GM12865 (cell line): ENCODE measurements around the gene XXYLT1.

Source experiments
- DNase-seq: peaks from one replicate; pipeline ENCODE4 v3.0.0; 2010; ENCODE audit warnings: low read depth
- H3K4me3 ChIP-seq: 2 replicates; pipeline ENCODE4 v1.5.1; 2011; ENCODE audit warnings: mild to moderate bottlenecking, low read depth, low read length, control low read depth
- CTCF ChIP-seq: IDR thresholded peaks from 2 replicates; pipeline ENCODE4 v1.5.1; 2011; ENCODE audit warnings: low read length, control low read depth, low read depth, inconsistent platforms; ENCODE audit not compliant: insufficient read depth; ENCODE audit errors: missing control alignments

The XXYLT1 gene

DNA sequence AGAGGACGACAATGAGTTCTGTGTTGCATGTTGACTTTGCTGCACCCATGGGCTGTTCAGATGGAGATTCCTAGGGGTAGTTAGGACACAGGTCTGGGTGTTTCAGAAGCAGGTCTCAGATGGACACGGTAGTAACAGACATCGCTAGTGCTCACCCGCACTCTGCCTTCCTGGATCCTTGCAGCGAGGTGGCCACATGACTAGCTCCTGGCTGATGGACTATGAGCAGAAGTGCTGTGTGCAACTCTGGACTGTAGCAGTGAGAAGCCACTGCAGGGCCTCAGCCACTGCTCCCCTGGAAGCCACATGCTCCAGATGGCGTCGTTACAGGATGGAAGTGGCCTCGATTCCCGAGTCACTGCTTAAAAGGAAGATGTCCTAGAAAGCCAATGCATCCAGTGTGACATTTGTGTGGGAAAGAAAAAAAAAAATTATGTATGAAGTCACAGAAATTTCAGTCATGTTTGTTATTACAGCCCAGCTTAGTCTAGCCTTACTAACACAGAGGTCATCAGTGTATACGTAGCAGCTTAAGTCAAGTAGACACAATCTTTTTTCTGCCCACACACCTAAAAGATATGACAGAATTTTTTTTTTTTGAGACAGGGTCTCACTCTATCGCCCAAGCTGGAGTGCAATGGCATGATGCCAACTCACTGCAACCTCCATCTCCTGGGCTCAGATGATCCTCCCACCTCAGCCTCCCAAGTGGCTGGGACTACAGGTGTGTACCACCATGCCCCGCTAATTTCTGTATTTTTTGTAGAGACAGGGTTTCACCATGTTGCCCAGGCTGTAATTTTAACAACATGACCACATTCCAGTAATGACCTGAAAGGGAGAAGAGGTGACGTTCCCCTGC is 95.3 kb downstream of the XXYLT1 start:
- H3K4me3 ChIP-seq = no peak overlapping the region
- TF ChIP-seq CTCF = no peak
- DNase-seq = no peak

DNA sequence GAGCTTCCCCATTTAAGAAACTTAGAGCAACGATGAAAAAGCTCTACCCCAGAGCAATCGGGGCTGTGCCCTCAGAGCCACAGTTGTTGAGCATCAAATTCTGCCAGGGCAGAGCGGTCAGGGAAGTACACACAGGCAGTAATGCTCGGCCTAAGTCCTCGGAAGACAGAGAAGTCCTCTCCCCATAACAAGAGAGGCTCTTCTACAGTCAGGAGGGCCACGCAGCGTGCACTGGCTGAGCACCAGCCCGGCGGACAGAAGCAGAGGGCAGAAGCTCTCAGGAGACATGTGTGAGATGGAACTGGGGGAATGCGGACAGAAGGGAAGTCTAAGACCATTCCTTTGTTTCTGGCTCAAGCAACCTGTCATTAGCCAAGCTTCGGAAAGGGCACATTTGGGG is 95.9 kb downstream of the XXYLT1 start:
- no peak for TF ChIP-seq CTCF
- H3K4me3 ChIP-seq = no peak overlapping the region
- DNase-seq = no peak

DNA sequence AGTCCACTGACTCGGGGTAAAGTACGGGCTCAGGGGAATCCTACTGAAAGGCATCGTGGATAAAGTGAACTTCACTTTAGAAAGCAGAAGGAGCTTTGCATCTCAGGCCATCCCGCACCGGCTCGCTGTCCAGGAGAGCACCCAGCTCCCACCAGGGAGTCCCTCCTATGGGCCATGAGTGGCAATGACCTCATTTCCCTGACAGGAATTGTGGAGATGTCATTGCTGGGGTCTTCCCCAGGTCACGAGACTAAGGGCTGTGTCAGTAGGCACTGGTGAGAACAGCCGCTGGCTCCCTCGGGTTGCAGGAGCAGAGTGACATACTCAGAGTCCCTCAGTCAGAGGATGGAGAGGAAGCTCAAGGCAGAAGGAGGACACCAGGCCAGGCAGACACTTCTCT is 97.3 kb downstream of the XXYLT1 start:
- H3K4me3 ChIP-seq = no peak overlapping the region
- DNase-seq = no peak
- TF ChIP-seq CTCF = no peak

DNA sequence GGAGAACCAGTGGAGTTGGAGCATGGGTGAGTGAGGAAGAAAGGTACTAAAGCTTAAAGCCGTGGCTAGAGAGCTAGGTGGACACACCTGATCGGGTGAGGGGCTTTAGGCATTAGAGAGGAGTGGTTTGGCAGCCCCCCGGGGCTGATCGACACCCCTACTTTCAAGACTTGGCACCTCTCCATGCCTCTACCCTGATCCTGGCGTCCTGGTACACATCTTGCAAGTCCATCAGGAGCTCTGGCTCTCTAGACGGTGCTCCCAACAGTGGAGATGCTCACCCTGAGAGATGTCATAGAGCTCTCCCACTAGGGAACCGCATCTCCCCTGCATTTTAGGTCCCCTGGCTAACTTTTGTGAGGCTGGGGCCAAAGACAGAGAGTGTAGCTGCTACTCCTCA is 98.1 kb downstream of the XXYLT1 start:
- no peak overlapping the region for H3K4me3 ChIP-seq
- no peak for TF ChIP-seq CTCF
- no peak for DNase-seq

- no peak for TF ChIP-seq CTCF
- DNase-seq = no peak
- H3K4me3 ChIP-seq = no peak overlapping the region
Measured at GRCh38 chr3:195172039-195172684, 98.8 kb downstream of the XXYLT1 start.

- no peak for TF ChIP-seq CTCF
- no peak for DNase-seq
Measured at GRCh38 chr3:195171093-195171873, 99.7 kb downstream of the XXYLT1 start.

More at GRCh38 chr3:195171093-195171873, 99.7 kb downstream of the XXYLT1 start:
- H3K4me3 ChIP-seq = no peak overlapping the region
